Uterus (tissue), 2 donors: ENCODE results near the gene GOLGA8N.

ENCODE experiments used
- POLR2A ChIP-seq, 2 donors: fragments of 450-650 bp; IDR thresholded peaks; one replicate each; pipeline ENCODE4 v1.6.1; 2016; ENCODE audit warnings: antibody characterized with exemption in 2 of 2, mild to moderate bottlenecking in 1 of 2, moderate library complexity in 1 of 2
- TF ChIP-seq, protein P1 (sequence below), 4 experiments: fragments of 200-600 bp in 2 of 4; fragments of 450-650 bp in 2 of 4; sonication (generic) in 2 of 4; IDR thresholded peaks; one replicate each; pipeline ENCODE4 v1.5.1; 2016 to 2019; ENCODE audit warnings: antibody characterized with exemption in 4 of 4, mild to moderate bottlenecking in 2 of 4, moderate library complexity in 1 of 4

GRCh38 chr15:32652178-32652577 lies 58.9 kb downstream of the GOLGA8N start:
- TF ChIP-seq, protein P1, sequence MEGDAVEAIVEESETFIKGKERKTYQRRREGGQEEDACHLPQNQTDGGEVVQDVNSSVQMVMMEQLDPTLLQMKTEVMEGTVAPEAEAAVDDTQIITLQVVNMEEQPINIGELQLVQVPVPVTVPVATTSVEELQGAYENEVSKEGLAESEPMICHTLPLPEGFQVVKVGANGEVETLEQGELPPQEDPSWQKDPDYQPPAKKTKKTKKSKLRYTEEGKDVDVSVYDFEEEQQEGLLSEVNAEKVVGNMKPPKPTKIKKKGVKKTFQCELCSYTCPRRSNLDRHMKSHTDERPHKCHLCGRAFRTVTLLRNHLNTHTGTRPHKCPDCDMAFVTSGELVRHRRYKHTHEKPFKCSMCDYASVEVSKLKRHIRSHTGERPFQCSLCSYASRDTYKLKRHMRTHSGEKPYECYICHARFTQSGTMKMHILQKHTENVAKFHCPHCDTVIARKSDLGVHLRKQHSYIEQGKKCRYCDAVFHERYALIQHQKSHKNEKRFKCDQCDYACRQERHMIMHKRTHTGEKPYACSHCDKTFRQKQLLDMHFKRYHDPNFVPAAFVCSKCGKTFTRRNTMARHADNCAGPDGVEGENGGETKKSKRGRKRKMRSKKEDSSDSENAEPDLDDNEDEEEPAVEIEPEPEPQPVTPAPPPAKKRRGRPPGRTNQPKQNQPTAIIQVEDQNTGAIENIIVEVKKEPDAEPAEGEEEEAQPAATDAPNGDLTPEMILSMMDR (IDR thresholded peaks at IDR 0.05), result no peak
- no peak for TF ChIP-seq POLR2A (IDR thresholded peaks at IDR 0.05)
